Small intestine (tissue), 4 donors: ENCODE data around the gene MPLKIP. TPM values are rescaled to one million over a fixed set of nuclear protein-coding genes. Genes with fewer than 3 reads are reported as not detected.

Experiments used
- polyA plus RNA-seq, 4 donors: library from polyadenylated mRNA; stranded (reverse) in 3 of 4; unstranded in 1 of 4; fragments of 200-250 nt in 3 of 4; fragments of 120-200 nt in 1 of 4; gene quantifications; one replicate each; pipeline versions ENCODE4 v1.2.1 to v1.2.3, GENCODE V29; 2013
- donor health status: healthy with polysubstance abuse.
- donor health status: Bipolar disorder and iron deficiency.
- donor health status: healthy.

The MPLKIP gene
- polyA plus RNA-seq, 4 donors, result 36.2 to 52.1 (median 46.8) TPM

Other genes starting within 250 kb of the MPLKIP start
- gene CDK13, start 184.4 kb downstream of the MPLKIP start, polyA plus RNA-seq, result 10 to 100 TPM; 10.3 to 51.1 (median 14.4) TPM
- gene SUGCT, start 383 bp upstream of the MPLKIP start, polyA plus RNA-seq, result 10 to 100 TPM in 1 of 4 donors, 1 to 10 TPM in 2, under 1 TPM in 1; 0.54 to 26.9 (median 2.5) TPM